Measurements from ENCODE around the gene STK16. TPM values are rescaled to one million over a fixed set of nuclear protein-coding genes. Genes with fewer than 3 reads are reported as not detected.

The STK16 gene
- total RNA-seq, 2 donors from 2014 or later, result 8.0 to 16.8 TPM

DNA sequence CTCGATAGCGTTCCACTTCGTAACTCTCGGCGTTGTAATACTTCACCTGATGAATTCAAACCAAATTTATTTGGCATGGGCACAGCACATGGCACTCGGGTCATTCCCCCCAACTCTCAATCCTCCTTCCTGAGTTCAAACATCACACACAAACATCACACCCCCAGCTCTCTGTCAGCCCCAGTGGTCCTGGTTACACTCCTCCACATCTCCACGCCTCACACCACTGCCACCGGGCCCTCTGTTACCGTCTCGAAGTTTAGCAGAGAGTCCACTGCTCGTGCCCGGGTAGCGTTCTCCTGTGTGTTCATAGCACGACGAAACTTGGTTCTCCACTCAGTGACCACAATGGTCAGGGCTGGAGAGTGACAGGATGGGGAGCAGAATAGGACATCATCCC lies 31.1 kb upstream of the STK16 start:
- ATAC-seq (no peak), DNase-seq (peak in 1 of 4 donors; percentile 5)
- Histone ChIP-seq H3K27me3 (no peaks in the 10 kb centered on the region), H3K9me3 (no peaks in the 10 kb centered on the region), H3K4me3 (no peak overlapping the region), H3K27ac (no peak overlapping the region), H3K4me1 (peaks cover 22% of the 10 kb centered on the region), H3K36me3 (replicated peaks in 1 of 2; ENCODE audit: insufficient read depth in 1 of 2, low read depth in 2 of 2) (peaks cover 0 to 2% of the 10 kb centered on the region in 2 donors)
- intact Hi-C loops (cut with DNase I), result no loop called here
- WGBS, 2 donors, result 94 to 95% methylated on average over 15 of the region's 15 CpGs
- no peak for TF ChIP-seq POLR2A (IDR thresholded peaks at IDR 0.05)
- TF ChIP-seq, protein P1, sequence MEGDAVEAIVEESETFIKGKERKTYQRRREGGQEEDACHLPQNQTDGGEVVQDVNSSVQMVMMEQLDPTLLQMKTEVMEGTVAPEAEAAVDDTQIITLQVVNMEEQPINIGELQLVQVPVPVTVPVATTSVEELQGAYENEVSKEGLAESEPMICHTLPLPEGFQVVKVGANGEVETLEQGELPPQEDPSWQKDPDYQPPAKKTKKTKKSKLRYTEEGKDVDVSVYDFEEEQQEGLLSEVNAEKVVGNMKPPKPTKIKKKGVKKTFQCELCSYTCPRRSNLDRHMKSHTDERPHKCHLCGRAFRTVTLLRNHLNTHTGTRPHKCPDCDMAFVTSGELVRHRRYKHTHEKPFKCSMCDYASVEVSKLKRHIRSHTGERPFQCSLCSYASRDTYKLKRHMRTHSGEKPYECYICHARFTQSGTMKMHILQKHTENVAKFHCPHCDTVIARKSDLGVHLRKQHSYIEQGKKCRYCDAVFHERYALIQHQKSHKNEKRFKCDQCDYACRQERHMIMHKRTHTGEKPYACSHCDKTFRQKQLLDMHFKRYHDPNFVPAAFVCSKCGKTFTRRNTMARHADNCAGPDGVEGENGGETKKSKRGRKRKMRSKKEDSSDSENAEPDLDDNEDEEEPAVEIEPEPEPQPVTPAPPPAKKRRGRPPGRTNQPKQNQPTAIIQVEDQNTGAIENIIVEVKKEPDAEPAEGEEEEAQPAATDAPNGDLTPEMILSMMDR (IDR thresholded peaks at IDR 0.05), result no peak

- ATAC-seq, result no peak
- intact Hi-C loops (cut with DNase I), result no loop called here
Measured at GRCh38 chr2:219214786-219215185, 30.5 kb upstream of the STK16 start.

DNA sequence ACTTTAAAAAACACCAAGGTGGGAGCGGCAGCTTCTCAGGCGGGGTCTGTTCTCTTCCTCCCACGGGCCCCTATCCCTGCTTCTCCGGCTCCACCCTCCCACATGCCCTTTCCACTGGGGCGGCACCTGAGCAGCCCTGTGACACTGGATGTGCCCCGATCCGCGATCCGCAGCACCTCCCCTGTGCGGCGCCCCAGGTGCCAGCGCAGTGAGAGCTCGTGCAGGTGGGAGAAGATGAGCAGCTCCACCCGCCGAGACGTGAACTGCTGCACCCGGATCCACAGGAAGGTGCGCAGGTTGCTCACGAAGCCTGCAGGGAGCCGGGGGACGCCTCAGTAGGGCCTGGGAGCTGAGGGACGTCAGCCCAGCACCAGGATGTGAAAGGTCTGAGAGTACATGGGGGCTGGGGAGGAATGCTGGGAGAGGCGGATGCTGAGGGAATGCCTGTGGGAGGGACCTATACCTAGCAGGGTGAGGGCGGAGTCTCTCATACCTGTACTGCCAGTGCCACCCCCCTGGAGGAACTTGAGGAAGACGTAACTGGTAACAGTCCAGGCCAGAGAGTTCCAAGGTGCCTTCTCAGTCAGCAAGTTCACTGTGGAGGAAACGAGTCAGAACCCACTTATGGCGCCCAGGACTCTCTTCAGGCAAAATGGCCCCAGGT lies 29.3 kb upstream of the STK16 start:
- no peaks in the 10 kb centered on the region for H3K9me3 ChIP-seq
- ATAC-seq (no peak), DNase-seq (no peak)
- H3K27ac ChIP-seq, result no peak overlapping the region
- peaks cover 0 to 2% of the 10 kb centered on the region in 2 donors for H3K36me3 ChIP-seq (replicated peaks in 1 of 2; ENCODE audit: insufficient read depth in 1 of 2, low read depth in 2 of 2)
- no peaks in the 10 kb centered on the region for H3K27me3 ChIP-seq
- TF ChIP-seq POLR2A (IDR thresholded peaks at IDR 0.05), result no peak
- TF ChIP-seq, protein P1 (IDR thresholded peaks at IDR 0.05), result no peak
- 90 to 94% methylated on average over 19 to 27 of the region's 27 CpGs for WGBS, 2 donors
- peaks cover 31% of the 10 kb centered on the region for H3K4me1 ChIP-seq
- intact Hi-C loops (cut with DNase I), result no loop called here
- H3K4me3 ChIP-seq, result no peak overlapping the region

More at GRCh38 chr2:219214786-219215185, 30.5 kb upstream of the STK16 start:
- H3K9me3 ChIP-seq, result no peaks in the 10 kb centered on the region
- WGBS, 2 donors, result 86 to 89% methylated on average over 6 of the region's 6 CpGs
- no peak overlapping the region for H3K4me3 ChIP-seq
- peaks cover 28% of the 10 kb centered on the region for H3K4me1 ChIP-seq
- no peak overlapping the region for H3K27ac ChIP-seq
- TF ChIP-seq, protein P1 (IDR thresholded peaks at IDR 0.05), result no peak
- no peak for TF ChIP-seq POLR2A (IDR thresholded peaks at IDR 0.05)
- H3K27me3 ChIP-seq, result no peaks in the 10 kb centered on the region
- no peak for DNase-seq
- peaks cover 0 to 2% of the 10 kb centered on the region in 2 donors for H3K36me3 ChIP-seq (replicated peaks in 1 of 2; ENCODE audit: insufficient read depth in 1 of 2, low read depth in 2 of 2)

DNA sequence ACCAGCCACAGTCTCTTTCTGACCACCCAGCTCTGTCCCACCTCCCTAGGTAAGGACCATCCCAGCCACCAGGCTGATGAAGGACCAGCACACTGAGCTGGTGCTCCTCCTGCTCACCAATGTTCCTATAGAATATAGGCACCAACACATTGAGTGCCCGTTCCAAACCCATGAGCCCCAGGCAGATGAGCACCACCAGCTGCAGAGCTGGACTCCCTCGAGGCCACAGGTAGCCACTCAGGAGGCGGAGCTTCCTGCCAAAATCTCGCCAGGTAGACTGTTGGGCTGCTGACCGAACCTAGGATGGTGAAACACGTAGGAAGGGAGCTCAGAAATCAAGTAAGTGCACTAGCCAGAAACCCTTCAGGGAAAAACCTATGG lies 28.8 kb upstream of the STK16 start:
- TF ChIP-seq, protein P1 (IDR thresholded peaks at IDR 0.05), result no peak
- TF ChIP-seq POLR2A (IDR thresholded peaks at IDR 0.05), result no peak
- ATAC-seq, result no peak
- Histone ChIP-seq H3K4me3 (no peak overlapping the region), H3K9me3 (no peaks in the 10 kb centered on the region), H3K27me3 (no peaks in the 10 kb centered on the region), H3K36me3 (replicated peaks in 1 of 2; ENCODE audit: insufficient read depth in 1 of 2, low read depth in 2 of 2) (peaks cover 0 to 4% of the 10 kb centered on the region in 2 donors), H3K27ac (no peak overlapping the region), H3K4me1 (peaks cover 31% of the 10 kb centered on the region)
- 85 to 92% methylated on average over 2 to 6 of the region's 6 CpGs for WGBS, 2 donors
- DNase-seq, result no peak
- intact Hi-C loops (cut with DNase I), result no loop called here

- Histone ChIP-seq H3K9me3 (no peaks in the 10 kb centered on the region), H3K4me1 (peaks cover 31% of the 10 kb centered on the region), H3K4me3 (peak overlapping the region in 1 of 2 donors; percentile 1), H3K27ac (peak overlapping the region; percentile 68 to 92 (median 90)), H3K27me3 (no peaks in the 10 kb centered on the region), H3K36me3 (replicated peaks in 1 of 2; ENCODE audit: insufficient read depth in 1 of 2, low read depth in 2 of 2) (peaks cover 3 to 11% of the 10 kb centered on the region in 2 donors)
- intact Hi-C loops (cut with DNase I), result no loop called here
- TF ChIP-seq, protein P1 (IDR thresholded peaks at IDR 0.05), result no peak
- TF ChIP-seq POLR2A (IDR thresholded peaks at IDR 0.05), result no peak
- peak; percentile 52 for ATAC-seq
- peak; percentile 66 to 75 (median 71) for DNase-seq
- WGBS, 2 donors, result 0 to 1% methylated on average over 16 to 37 of the region's 37 CpGs
Measured at GRCh38 chr2:219218217-219218731, 27.0 kb upstream of the STK16 start.
